HG02870 (cell line): ENCODE data around the gene SLC25A45.

Experiments used
- ATAC-seq: cut with Tn5 transposase; IDR thresholded peaks from one replicate; pipeline ENCODE4 v1.9.1; 2021; ENCODE audit warnings: mild to moderate bottlenecking, moderate library complexity; ENCODE audit not compliant: unreplicated experiment

SLC25A45 gene

DNA sequence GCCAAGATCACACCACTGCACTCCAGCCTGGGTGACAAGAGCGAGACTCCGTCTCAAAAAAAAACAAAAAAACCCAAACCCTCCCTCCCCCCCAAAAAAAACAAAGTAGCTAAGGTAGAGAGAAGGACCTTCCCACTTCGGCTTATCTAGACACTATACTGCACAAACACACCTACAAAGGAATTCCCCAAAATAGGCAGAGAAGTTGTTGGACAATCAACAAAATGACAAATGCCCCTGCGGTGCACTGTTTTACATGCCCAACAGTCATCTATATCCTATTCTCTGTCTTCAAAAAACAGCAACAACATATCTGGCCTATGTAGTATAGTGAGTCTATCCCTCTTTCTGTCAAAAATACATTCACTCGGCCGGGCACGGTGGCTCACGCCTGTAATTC is 55.4 kb downstream of the SLC25A45 start:
- ATAC-seq, result no peak

DNA sequence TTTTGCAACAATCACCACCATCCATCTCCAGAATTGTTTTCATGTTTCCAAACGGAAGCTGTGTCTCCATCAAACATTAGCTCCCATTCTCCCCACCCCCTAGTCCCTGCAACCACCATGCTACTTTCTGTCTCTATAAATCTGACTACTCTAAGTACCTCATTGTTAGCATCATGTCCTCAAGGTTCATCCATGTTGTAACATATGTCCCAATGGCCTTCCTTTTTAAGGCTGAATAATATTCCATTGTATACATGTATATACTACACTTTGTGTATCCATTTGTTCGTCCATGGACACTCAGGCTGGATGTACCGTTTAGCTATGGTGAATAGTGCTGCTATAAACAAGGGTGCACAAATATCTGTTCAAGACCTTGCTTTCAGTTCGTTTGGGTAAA is 57.0 kb downstream of the SLC25A45 start:
- ATAC-seq, result no peak
